Upper lobe of left lung (tissue), 4 donors: ENCODE measurements around the gene UBN1.

Experiments used
- CTCF ChIP-seq, 6 experiments: fragments of 450-650 bp in 4 of 6; fragments of 200-600 bp in 2 of 6; sonication (generic) in 2 of 6; IDR thresholded peaks; one replicate each; pipeline ENCODE4 v1.5.1; 2016 to 2019; ENCODE audit warnings: antibody characterized with exemption in 6 of 6
- EP300 ChIP-seq, 4 donors: sonication (generic); formaldehyde crosslinking; IDR thresholded peaks; one replicate each; pipeline ENCODE4 v1.5.1; 2017; ENCODE audit warnings: antibody characterized with exemption in 4 of 4, control low read depth in 2 of 4
- POLR2A ChIP-seq, 4 donors: fragments of 450-650 bp; IDR thresholded peaks; one replicate each; pipeline ENCODE4 v1.5.1; 2016 to 2017; ENCODE audit warnings: antibody characterized with exemption in 4 of 4, mild to moderate bottlenecking in 2 of 4
- POLR2AphosphoS5 ChIP-seq, 2 donors: sonication (generic); formaldehyde crosslinking; IDR thresholded peaks; one replicate each; pipeline ENCODE4 v1.5.1; 2017; ENCODE audit warnings: antibody characterized with exemption in 2 of 2

- TF ChIP-seq EP300 (IDR thresholded peaks at IDR 0.05) (no peak), POLR2AphosphoS5 (IDR thresholded peaks at IDR 0.05) (no peak), CTCF (IDR thresholded peaks at IDR 0.05) (no peak), POLR2A (IDR thresholded peaks at IDR 0.05) (no peak)
Measured at GRCh38 chr16:4931381-4931780, 84.1 kb downstream of the UBN1 start.
